RPMI7951 (cell line): ENCODE data around the gene MFAP2. TPM values are rescaled to one million over a fixed set of nuclear protein-coding genes. Genes with fewer than 3 reads are reported as not detected.

ENCODE experiments used
- DNase-seq: peaks from one replicate; pipeline ENCODE4 v3.0.0-alpha.2; 2012; ENCODE audit warnings: low read depth
- total RNA-seq: library from RNA; depleted of rRNA; stranded (reverse); fragments of >200 nt; shearing (Covaris generic); gene quantifications from 2 replicates; pipeline ENCODE4 v1.2.3, GENCODE V29; 2014; rRNA removed

MFAP2 gene, protein sequence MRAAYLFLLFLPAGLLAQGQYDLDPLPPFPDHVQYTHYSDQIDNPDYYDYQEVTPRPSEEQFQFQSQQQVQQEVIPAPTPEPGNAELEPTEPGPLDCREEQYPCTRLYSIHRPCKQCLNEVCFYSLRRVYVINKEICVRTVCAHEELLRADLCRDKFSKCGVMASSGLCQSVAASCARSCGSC
- total RNA-seq: 14.5 and 16.9 TPM in 2 replicates

DNA sequence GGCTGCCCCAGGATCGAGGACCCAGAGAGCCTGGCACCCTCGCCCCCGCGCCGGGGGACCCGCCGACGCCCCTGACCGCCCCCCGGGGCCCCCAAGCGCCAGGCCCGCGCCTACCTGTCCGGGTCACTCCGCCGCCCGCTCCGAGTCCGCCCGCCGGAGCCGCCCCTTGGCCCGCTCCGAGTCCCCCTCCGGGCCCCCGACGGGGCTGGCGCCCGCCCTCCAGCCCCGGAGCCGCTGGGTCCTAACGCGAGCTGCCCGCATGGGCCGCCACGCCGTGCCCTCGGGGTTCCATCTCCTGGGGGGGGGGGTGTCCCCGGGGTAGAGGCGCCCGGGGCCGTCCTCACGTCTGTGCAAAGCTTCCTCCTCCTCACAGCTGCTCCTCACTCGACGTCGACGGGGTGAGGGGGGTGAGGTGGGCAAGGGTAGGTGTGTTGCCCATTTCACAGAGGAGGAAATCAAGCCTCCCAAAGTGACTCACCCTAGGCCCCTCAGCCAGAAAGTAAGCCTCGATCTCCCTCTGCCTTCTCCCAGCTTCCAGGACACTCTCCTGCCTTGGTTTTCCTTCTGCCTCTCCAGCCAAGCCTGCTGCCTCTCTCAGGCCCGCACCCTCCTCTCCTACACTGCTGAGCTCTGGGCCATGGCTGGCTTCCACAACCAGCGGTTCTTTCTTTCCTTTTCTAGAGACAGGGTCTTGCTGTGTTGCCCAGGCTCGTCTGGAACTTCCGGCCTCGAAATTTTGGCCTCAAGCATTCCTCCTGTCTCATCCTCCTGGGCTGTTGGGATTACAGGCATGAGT is at the start of gene MFAP2:
MFAP2 (minus strand) TSS at position 148 of the 796 bp plus-strand sequence. CDS start 2,347 bp downstream, outside the sequence.
- peak; percentile 65 for DNase-seq

DNA sequence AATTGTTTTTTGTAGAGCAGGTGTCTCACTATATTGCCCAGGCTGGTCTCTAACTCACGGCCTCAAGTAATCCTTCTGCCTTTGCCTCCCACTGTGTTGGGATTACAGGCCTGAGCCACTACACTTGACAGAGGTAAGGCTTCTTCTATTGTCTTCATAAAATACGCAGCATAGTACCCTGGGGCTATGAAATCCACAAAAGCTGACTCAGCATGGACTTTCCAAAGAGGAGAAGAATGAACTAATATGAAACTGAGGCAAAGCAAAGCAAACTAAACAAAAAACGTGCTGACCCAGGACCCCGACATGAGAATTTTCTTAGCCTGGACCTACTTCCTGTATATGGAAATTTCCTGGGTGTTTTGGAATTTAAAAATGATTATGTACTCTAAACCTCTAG is 49.8 kb upstream of the MFAP2 start:
- DNase-seq: no peak

DNA sequence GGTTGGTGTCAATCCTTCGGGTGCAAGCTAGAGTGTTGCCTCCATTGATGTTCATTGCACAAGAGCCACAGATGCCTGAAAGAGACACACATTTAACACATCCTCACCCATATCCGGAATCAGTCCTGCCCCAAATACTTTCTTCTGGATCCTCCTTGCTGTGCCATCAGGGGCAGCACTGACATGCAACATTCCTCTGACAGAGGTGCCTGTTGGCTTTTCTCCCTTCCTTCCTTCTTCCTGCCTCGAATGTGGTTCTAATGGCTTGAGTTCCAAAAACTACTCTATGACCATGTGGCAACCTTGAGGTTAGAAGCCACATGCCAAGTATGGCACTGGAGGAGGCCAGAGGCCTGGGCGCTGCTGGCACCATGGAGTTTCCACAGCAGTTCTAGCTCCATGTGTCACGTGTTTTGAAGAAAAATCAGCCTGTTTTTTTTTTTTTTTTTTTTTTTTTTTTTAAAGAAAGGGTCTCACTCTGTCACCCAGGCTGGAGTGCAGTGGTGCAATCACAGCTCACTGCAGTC is 48.3 kb upstream of the MFAP2 start:
- DNase-seq: no peak

DNA sequence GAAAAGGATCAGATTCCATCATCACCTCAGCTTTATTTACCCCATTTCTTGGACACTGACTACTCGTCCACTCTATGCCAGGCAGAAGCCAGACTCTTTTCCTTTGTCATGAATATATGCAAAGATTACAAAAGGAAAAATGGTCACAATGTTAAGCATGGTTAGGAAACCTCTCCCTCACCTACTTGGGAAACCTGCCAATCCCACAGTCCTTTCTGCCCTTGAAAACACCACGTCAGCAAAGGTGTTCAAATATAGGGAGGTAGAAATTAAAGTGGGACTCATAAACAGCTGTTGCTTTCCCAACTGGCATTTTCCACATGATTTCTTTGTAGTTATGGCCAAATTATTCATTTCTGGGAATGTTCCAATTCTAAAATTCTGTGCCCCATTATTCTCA is 47.5 kb upstream of the MFAP2 start:
- no peak for DNase-seq

DNA sequence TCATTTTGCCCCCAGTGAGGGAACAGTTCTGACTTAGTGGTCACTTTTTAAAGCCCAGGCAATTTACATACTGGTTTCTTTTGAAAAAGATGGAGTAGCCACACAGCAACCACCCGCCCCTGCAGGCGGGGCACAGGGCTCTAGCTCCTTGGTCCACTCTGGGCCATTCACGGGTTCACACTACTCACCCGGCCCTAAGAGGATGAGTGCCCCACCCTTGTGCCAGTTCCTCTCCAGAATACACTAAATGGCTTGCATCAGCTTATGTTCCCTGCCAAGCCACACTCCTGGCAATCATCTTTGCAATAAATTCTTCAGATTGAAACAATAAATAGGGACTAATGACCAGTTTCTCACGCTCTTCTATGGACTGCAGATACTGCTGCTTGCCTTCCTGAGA is 47.0 kb upstream of the MFAP2 start:
- DNase-seq: no peak

DNA sequence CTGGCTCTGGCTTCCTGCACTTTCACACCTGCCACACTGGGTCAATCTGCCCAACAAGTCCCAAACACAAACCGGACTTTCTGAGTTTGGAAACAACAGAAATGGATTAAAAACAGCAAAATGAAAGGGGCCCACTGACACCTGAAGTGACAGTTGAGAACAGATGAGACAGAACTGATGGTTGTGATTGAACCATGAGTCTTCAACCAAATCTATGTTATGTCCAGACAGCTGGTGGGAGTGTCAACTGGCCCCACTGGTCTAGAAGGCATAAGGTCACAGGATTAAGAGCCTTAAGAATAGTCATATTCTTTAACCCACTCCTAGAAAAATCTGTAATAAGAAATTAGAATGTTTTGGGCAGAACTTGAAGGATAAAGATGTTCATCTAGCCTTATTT is 44.3 kb upstream of the MFAP2 start:
- no peak for DNase-seq

DNA sequence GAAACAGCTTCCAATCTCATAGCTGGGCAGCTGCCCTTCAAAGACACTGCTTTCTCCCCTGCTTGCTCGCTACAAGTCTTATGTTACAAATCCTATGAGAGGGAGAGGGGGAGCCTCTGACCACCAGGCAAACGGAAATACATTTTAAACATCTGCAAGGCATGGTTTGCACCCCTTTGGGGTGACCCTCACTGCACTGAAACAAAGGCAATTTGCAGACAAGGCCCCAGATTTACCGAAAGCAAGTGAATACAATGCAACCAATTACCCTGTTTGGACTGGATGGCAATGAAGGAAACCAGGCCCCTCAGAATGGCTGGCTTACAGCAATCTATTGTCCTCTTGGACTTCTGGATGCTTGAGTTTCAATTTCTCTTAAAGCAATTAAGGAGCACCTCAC is 43.2 kb upstream of the MFAP2 start:
- DNase-seq: no peak

DNA sequence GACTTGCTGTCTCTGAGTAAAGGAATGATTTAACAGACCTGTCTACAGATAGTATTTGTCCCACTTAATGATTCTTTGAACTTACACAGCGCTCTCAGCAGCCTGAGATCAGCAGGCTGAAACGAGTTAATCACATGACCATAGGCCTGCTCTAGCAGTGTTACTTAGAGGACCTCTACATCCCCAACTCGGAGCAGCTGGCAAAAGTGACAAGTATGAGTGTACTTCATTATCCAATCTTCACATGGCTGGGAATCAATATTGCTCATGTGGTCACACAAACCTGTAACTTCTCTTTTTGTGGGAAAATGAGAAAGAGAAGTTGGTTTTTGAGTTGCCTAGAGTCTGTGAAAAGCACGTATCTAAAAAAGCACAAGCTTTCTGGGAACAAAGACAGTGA is 42.7 kb upstream of the MFAP2 start:
- no peak for DNase-seq

DNA sequence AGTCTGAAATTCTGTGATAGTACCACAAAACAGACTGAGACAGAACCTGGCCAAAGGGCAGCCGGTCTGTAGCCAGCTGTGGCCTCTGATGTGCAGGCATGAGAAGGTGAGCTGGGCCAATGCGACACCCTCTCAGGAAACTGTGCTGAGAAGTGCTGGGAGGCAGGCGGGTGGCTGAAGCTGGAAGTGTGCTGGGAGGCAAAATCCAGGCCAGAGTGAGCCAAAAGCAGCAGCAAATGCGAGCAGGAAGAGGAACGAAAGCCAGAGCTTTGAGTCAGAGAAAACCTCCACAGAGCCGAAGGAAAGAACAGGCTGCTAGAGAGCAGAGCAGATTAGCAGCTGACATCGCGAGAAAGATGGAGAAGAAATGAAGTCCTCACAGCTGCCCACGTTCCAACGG is 41.5 kb upstream of the MFAP2 start:
- no peak for DNase-seq

DNA sequence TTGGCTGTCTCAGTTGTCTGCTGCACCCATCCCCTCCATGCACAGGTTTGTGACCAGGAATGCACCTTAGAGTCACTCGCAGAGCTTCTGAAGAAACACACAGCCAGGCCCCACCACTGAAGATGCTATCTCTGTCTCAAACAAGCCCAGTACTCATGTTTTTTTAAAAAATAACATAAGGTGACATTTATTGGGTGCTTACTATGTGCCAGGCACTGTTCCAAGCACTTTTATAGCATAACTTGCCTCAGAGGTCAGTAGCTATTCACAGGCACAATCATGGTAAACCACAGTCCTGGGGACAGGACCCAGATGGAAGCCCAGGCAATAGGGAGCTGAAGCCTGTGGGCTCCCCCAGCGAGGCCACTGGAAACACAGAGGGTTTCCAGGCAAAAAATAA is 40.1 kb upstream of the MFAP2 start:
- no peak for DNase-seq

DNA sequence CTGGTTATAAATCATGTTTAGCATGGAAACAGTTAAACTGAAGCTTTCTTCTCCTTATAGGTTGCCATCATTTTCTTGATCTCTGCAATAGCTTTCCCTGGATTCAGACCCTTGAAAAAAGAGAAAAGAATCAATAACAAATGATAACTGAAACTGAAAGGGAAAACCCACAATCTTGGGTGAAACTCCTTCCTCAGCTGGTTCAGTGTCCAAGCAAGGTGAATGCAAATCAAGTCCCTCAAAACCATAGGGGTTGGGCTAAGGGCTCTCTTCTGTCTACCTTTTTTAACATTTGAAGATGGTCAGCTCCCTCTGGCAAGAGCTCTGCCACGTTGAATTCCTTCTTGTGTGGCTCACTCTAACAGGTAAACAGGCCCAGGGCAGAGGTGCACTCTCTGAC is 38.4 kb upstream of the MFAP2 start:
- DNase-seq: no peak

DNA sequence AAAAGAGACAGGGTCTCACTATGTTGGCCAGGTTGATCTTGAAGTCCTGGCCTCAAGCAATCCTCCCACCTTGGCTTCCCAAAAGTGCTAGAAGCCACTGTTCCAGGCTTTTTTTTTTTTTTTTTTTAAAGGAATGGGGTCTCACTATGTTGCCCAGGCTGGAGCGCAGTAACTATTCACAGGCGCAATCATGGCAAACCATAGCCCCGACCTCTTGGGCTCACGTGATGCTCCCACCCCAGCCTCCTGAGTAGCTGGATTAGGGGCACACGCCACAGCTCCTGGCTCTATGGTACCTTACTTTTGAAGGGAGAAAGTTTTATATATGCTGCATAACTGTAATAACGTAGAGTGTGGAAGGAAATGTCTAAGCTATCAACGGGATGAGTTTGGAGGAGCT is 37.0 kb upstream of the MFAP2 start:
- DNase-seq: no peak

DNA sequence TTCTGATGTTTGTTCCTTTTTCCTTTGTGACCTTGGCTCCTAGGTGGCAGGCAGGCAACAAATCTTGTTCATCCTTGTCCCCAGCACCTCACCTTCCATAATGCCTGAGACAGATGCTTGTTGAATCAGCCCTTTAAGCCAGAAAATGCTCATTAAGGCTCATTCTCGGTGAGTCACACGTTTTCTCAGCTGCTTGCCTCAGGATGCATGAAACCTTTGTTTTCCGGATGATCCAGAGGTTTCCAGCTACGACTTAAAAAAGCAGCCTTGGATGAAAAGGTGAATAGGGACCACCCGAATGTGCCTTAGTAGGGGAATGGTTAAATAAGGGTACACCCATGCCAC is 35.9 kb upstream of the MFAP2 start:
- DNase-seq: peak; percentile 87

DNA sequence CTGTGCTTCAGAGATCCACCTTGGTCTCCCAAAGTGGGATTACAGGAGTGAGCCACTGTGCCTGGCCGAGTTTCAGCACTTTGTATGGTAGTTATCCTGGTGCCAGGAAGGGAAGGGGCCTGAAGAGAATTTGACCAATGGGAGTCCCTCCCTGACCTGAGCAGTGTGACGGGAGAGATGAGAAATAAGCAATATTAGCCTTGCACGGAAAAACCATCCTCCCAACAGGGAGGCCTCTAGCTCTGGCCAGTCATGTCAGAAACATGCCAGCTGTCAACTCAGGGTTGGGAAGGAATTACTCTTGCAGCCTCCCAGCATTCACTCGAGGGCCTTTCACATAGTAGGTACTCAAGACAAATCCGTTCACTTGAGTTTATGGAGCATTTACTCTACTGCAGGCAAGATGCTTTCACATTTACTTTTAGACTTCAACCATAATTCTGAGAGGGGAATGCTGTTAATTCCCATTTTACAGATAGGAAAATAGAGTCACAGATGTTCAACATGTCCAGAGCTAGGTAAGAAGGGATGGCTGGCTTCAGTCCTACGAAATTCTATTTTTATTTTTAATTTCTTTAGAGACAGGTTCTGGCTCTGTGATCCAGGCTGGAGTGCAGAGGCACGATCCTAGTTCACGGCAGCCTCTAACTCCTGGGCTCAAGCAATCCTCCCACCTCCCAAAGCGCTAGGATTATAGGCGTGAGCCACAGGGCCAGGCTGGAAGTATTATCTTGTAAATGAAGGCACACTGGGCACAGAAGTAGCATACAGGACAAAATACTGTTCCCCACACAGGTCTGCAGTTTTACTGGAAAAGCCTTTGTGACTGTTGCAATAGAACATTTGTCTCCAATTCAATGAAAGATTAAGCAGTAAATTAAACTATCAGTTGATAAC is 34.5 kb upstream of the MFAP2 start:
- peak; percentile 24 for DNase-seq

DNA sequence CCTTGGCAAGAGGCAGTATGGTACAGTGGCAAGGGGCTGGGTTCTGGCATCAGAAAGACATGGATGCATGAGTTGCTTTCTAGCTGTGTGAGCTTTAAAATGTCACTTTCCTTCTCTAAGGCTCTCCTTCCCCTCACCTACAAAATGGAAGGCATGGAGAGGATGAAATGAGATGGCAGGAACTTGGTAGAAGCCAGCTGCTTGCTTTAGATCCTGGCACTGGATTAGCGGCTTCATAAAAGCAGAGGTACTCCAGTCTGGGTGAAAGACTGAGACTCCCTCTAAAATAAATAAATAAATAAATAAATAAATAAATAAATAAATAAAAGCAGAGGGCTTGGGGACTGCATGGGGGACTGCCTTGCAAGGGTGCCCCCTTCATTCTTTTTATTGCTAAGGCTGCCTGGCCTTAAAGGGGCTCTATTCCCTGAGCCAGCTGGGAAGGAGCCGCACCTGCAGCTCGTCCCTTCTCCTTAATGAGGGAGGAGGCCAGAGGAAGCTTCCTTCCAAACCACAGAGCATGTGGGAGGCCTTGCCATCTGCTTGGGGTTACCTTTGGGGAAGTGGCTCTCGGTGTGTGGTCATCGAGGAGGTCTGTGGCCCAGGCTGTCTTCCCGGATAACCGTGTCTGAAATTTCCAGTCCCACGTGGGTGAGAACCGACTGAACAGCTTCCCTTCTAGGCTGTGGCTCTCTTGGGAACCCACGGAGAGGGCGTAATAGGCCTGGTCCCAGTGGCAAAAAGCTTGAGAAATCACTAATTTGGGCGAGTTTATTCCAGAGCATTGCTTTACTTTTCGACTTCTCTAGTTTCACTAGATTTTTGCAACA is 33.3 kb upstream of the MFAP2 start:
- DNase-seq: peak; percentile 93

DNA sequence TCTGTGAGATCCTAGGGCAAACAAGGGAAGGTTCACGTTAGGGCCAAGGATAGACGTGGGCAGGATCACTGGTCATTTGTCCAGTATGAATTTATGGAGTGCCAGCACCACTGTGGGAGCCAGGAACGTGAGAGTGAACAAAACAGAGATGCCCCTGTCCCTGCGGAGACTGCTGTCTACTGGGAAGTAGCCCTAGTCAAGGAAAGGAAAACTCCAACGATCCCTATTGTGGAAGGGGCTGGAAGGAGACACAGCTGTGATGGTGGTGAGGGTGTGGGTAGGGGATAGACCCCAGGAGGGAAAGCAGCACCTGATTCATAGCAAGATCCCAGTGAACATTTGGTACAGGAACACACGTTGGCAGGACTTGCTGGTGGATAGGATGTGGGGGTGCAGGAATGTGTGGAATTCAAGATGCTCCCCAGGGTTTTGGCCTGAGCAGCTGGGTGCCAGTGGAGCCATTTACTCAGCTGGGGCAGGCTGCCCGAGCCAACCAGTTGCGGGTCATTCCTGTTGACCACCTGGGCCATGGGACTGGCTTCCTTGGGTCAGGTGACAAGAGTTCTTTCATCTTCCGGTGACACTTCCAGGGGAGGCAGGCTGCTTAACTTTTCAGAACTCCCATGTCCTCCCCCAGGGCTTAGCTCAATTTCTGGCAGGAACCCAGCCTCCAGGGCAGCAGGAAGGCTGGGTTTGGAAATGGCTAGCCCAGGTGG is 32.5 kb upstream of the MFAP2 start:
- peak; percentile 92 for DNase-seq

DNA sequence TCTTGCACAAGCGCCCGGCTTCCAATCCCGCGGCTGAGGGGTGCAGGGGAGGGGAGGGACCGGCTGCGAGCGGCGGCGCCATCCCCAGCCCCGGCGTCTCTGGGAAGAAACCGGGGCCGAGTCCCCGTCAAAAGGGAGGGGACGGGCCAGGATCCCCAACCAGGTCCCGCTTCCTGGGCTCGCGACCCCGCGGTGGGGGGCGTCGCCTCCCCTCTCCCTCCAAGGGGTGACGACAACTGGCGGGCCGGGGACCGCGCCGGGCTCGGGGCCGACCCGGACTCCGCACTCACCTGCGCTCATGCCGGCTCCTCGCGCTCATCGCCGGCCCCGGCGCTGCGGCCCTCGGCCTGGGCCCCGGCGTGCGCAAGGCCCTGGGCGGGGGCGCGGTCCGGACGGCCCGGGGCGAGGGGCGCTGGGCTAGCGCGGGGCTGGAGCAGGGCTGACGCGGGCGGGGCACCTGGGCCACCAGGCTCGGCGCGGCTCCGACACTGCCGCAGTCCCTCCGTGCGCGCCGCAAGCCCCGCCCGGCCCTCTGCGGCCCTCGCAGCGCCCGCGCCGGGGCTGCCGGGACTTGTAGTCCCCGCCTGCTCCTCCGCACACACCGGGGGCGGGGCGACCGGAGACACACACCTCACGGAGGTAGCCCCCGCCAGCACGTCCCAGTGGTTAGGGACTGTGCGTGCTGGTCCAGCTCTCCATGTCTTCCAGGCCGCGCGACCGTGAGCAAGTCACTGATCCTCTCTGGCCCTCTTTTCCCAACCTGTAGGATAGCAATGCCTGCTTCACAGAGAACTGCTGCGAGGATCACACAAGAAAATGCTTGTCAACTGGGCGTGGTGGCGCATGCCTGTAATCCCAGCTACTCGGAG is 31.3 kb upstream of the MFAP2 start, which contains the start of gene ATP13A2:
ATP13A2 (minus strand) TSS at position 490 of the 869 bp plus-strand sequence; CDS start at position 300, 190 bp downstream.
- DNase-seq: peak; percentile 74

DNA sequence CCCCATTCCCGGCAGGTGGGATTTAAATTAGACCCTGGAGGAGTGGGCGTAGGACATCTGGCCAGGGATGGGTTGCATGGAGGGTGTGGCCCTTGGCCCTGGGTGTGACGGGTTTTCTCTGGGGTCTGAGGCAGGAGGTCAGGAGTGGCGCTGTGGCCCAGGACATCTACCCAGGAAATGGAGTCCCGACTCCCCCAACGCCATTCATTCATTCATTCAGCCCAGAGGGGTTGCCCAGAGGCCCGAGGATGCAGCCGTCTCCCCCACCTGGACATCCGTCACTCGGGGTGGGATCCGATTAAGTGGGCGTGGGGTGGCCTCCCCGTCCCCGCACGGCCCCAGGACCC is 30.6 kb upstream of the MFAP2 start:
- DNase-seq: no peak

DNA sequence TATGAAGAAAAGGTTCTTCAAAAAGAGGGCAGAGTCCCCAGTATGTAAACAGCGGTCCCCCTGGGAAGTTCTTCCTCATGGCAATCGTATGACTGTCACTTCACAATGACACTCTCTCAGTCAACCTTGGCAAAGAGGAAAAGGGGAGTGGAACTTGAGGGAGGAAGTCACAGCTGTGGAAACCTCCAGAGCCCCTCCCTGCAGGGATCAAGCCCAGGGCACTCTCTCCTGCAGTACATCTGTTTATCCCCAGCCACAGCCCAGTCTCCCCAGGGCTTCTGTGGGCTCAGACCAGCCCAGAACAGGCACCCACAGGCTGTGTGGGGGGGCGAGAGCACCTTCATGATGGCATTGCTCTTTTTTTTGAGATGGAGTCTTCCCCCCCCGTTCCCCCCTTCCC is 29.3 kb upstream of the MFAP2 start:
- peak; percentile 73 for DNase-seq
